Measurements from ENCODE around the gene NNAT.

DNA sequence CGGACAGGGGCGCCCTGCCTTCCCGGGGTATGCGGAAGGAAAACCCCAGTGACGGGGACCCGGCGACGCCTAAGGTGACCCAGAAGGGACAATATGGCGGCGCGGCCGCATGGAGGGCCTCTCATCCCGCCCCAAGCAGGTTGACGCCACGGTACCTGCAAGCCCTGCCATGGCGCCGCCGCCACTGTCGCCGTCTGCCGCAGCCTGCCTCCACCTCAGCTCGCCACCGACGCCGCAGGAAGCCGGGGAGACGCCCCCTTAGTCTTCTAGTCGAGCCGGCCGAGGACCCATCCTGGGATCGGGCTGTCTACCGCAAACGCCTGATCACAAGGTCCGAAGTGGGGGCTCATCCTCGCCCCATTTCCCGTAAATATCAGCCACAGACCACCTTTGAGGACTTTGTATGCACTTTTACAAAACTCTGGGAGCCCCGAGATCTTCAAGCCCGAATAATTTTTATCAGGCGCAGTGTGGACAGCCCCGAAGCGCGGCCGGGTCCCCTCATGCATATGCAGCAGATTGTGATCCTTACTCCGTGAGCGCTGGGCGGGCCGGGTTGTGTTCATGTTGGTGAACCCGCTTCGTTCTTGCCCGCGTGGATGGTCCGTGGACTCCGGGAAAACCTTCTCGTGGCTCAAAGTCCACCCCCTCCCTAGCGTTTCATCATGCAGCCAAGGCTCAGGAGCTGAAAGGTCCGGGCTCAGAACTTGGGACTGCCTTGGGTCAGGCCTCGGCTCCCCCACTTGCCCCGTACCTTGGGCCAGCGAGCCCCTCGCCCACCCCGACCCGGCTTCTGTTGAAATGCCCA is 6.8 kb downstream of the NNAT start, which contains the start of gene BLCAP:
- TF ChIP-seq EZH2 (IDR thresholded peaks at IDR 0.05; ENCODE audit: insufficient read depth, poor library complexity, severe bottlenecking) = no peak
- TF ChIP-seq EZH2phosphoT487 (IDR thresholded peaks at IDR 0.05; ENCODE audit: insufficient read depth, low read depth) = no peak

All from GM23248 (cell line).